Ovary (tissue), 3 donors: Measurements from ENCODE around the gene TCEANC.
"Not testable (repeated sequence)": the region's sequence is repeated elsewhere in the genome, so short reads cannot be mapped to it uniquely, and the experiment has no call there.

Source experiments
- EP300 ChIP-seq: sonication (generic); formaldehyde crosslinking; IDR thresholded peaks from one replicate; pipeline ENCODE4 v1.6.1; 2017; ENCODE audit warnings: antibody characterized with exemption
- POLR2A ChIP-seq: fragments of 450-650 bp; IDR thresholded peaks from one replicate; pipeline ENCODE4 v1.6.1; 2017; ENCODE audit warnings: antibody characterized with exemption, mild to moderate bottlenecking, moderate library complexity
- TF ChIP-seq, protein P1 (sequence below), 3 donors: fragments of 450-650 bp in 2 of 3; fragments of 200-600 bp in 1 of 3; IDR thresholded peaks; one replicate each; pipeline versions ENCODE4 v1.5.1 to v1.8.0; 2016 to 2022; ENCODE audit warnings: antibody characterized with exemption in 3 of 3, mild to moderate bottlenecking in 1 of 3
- donor health status: DM: no; HTN: no; CAD: no.

DNA sequence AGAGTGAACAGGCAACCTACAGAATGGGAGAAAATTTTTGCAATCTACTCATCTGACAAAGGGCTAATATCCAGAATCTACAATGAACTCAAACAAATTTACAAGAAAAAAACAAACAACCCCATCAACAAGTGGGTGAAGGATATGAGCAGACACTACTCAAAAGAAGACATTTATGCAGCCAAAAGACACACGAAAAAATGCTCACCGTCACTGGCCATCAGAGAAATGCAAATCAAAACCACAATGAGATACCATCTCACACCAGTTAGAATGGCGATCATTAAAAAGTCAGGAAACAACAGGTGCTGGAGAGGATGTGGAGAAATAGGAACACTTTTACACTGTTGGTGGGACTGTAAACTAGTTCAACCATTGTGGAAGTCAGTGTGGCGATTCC, 11.3 kb upstream of the TCEANC start:
- TF ChIP-seq EP300, POLR2A: not testable (repeated sequence)
- TF ChIP-seq, protein P1, sequence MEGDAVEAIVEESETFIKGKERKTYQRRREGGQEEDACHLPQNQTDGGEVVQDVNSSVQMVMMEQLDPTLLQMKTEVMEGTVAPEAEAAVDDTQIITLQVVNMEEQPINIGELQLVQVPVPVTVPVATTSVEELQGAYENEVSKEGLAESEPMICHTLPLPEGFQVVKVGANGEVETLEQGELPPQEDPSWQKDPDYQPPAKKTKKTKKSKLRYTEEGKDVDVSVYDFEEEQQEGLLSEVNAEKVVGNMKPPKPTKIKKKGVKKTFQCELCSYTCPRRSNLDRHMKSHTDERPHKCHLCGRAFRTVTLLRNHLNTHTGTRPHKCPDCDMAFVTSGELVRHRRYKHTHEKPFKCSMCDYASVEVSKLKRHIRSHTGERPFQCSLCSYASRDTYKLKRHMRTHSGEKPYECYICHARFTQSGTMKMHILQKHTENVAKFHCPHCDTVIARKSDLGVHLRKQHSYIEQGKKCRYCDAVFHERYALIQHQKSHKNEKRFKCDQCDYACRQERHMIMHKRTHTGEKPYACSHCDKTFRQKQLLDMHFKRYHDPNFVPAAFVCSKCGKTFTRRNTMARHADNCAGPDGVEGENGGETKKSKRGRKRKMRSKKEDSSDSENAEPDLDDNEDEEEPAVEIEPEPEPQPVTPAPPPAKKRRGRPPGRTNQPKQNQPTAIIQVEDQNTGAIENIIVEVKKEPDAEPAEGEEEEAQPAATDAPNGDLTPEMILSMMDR (IDR thresholded peaks at IDR 0.05) = not testable (repeated sequence)
